Neural progenitor cell (in vitro differentiated cells): Measurements from ENCODE around the gene STXBP5. TPM values are rescaled to one million over a fixed set of nuclear protein-coding genes. Genes with fewer than 3 reads are reported as not detected.

ENCODE experiments used
- DNase-seq: peaks from one replicate; pipeline ENCODE4 v3.0.0-alpha.2; 2016; ENCODE audit warnings: low spot score
- H2AFZ ChIP-seq: fragments of 200-600 bp; sonication (generic); replicated peaks from 2 replicates; pipeline ENCODE4 v1.6.1; 2016; ENCODE audit warnings: antibody characterized with exemption
- H3F3A ChIP-seq: fragments of 200-600 bp; sonication (generic); 2 replicates; pipeline ENCODE4 v1.6.1; 2016; ENCODE audit warnings: antibody characterized with exemption, low read depth
- H3K27ac ChIP-seq: fragments of 200-600 bp; sonication (generic); 2 replicates; pipeline ENCODE4 v1.5.1; 2016; ENCODE audit warnings: mild to moderate bottlenecking
- H3K27me3 ChIP-seq: fragments of 200-600 bp; sonication (generic); 2 replicates; pipeline ENCODE4 v1.6.1; 2016; ENCODE audit warnings: mild to moderate bottlenecking, moderate library complexity
- H3K36me3 ChIP-seq: fragments of 200-600 bp; sonication (generic); 2 replicates; pipeline ENCODE4 v1.5.1; 2016
- H3K4me1 ChIP-seq: fragments of 200-600 bp; sonication (generic); 2 replicates; pipeline ENCODE4 v1.6.1; 2016; ENCODE audit warnings: mixed run types
- H3K4me2 ChIP-seq: fragments of 200-600 bp; sonication (generic); 2 replicates; pipeline ENCODE4 v1.6.1; 2016
- H3K4me3 ChIP-seq: fragments of 200-600 bp; sonication (generic); 2 replicates; pipeline ENCODE4 v1.5.1; 2016
- H3K79me2 ChIP-seq: fragments of 200-600 bp; sonication (generic); 2 replicates; pipeline ENCODE4 v1.6.1; 2016; ENCODE audit warnings: low read depth
- H3K9ac ChIP-seq: fragments of 200-600 bp; sonication (generic); 2 replicates; pipeline ENCODE4 v1.6.1; 2016
- H3K9me3 ChIP-seq: fragments of 200-600 bp; sonication (generic); 2 replicates; pipeline ENCODE4 v1.5.1; 2016; ENCODE audit warnings: low read depth
- H4K20me1 ChIP-seq: fragments of 200-600 bp; sonication (generic); 2 replicates; pipeline ENCODE4 v1.6.1; 2016; ENCODE audit warnings: low read depth
- H3K27ac Mint-ChIP-seq: 3 replicates; pipeline ENCODE4 v1.8.0; 2021; ENCODE audit warnings: mixed read lengths
- H3K27me3 Mint-ChIP-seq: 2 replicates; pipeline ENCODE4 v1.8.0; 2022; ENCODE audit warnings: low read depth, mild to moderate bottlenecking, inconsistent platforms, moderate library complexity, mixed read lengths; ENCODE audit not compliant: insufficient read depth
- H3K36me3 Mint-ChIP-seq: 3 replicates; pipeline ENCODE4 v1.8.0; 2021; ENCODE audit warnings: mixed read lengths
- H3K4me1 Mint-ChIP-seq: 3 replicates; pipeline ENCODE4 v1.8.0; 2021; ENCODE audit warnings: mixed read lengths
- H3K4me3 Mint-ChIP-seq: 3 replicates; pipeline ENCODE4 v1.8.0; 2021; ENCODE audit warnings: mild to moderate bottlenecking, moderate library complexity, mixed read lengths
- H3K9me3 Mint-ChIP-seq: 3 replicates; pipeline ENCODE4 v1.8.0; 2020; ENCODE audit warnings: mixed read lengths
- CTCF ChIP-seq: fragments of 200-600 bp; sonication (generic); IDR thresholded peaks from 2 replicates; pipeline ENCODE4 v1.5.1; 2017; ENCODE audit warnings: antibody characterized with exemption, mild to moderate bottlenecking
- EZH2 ChIP-seq: fragments of 200-600 bp; sonication (generic); IDR thresholded peaks from 2 replicates; pipeline ENCODE4 v1.6.1; 2017; ENCODE audit warnings: antibody characterized with exemption, mild to moderate bottlenecking, moderate library complexity
- EZH2phosphoT487 ChIP-seq: fragments of 200-600 bp; sonication (generic); IDR thresholded peaks from 2 replicates; pipeline ENCODE4 v1.6.1; 2017; ENCODE audit warnings: antibody characterized with exemption
- total RNA-seq: library from RNA; depleted of rRNA; stranded (reverse); fragments of >200 nt; gene quantifications from 2 replicates; pipeline ENCODE4 v1.2.3, GENCODE V29; 2015; ENCODE audit warnings: low replicate concordance

Gene STXBP5
- total RNA-seq, 1 donor from 2014 or later = 12.0 TPM

DNA sequence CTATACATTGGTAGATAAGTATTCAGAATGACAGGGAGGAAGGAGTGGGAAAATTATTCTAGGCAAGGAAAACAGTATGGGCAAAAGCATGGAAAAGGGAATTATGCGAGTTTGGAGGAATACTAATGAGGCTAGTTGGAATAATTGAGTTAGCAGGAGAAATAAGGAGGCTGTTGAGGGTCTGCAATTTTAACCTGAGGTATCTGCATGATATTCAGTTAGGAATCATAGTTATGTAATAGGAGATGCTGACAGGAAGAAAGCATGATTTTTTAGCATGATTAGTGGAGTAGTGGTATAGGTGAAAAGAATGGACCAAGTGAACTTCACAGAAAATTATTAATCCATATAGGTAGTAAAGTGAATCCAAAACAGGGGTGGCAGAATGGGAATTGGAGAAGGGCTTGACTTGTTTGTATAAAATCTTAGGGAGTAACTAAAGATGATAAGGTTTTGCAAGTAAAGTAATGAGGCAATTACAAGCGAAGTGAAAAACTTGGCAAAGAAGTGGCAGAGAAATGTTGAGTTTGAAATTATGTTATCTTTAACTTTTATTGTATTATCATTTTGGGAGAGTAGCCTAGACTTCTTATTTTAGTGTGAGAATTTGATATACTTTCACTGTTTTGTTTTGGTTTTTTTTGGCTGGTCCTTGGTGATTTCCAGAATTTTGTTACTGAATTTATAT lies 5.7 kb downstream of the STXBP5 start:
- Histone ChIP-seq H3K9me3 (no peaks in the 10 kb centered on the region), H3K27ac (no peak overlapping the region), H3K4me1 (peaks cover 37% of the 10 kb centered on the region), H3K27me3 (no peaks in the 10 kb centered on the region), H2AFZ (no peak overlapping the region), H3K4me2 (no peak overlapping the region), H3F3A (no peaks in the 10 kb centered on the region), H3K36me3 (no peaks in the 10 kb centered on the region), H3K4me3 (no peak overlapping the region), H3K9ac (no peak overlapping the region), H3K79me2 (peaks cover 51% of the 10 kb centered on the region), H4K20me1 (peaks cover 24% of the 10 kb centered on the region)
- H3K4me1 Mint-ChIP-seq = peaks cover 20% of the 10 kb centered on the region
- TF ChIP-seq CTCF = no peak
- no peak for TF ChIP-seq EZH2
- TF ChIP-seq EZH2phosphoT487 = no peak
- DNase-seq = no peak
- no peaks in the 10 kb centered on the region for H3K9me3 Mint-ChIP-seq
- H3K27me3 Mint-ChIP-seq = no peaks in the 10 kb centered on the region
- H3K27ac Mint-ChIP-seq = no peak overlapping the region
- peaks cover 7% of the 10 kb centered on the region for H3K36me3 Mint-ChIP-seq
- H3K4me3 Mint-ChIP-seq = no peak overlapping the region

DNA sequence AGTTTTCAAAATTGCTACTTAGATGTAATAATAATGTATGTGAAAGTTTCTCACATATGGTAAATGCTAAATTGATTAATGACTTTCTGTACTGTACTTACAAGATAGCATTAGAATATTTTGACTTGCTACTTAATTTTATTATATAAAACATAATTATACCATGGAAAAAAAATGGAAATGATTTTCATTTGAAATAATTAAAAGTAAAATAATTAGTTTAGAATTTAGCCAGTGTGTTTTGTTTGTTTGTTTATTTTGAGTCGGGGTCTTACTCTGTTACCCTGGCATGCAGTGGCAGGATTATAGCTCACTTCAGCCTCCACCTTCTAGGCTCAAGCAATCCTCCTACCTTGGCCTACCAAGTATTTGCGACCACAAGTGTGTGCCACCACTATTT lies 7.1 kb downstream of the STXBP5 start:
- Histone ChIP-seq H3K36me3 (no peaks in the 10 kb centered on the region), H3K4me1 (peaks cover 27% of the 10 kb centered on the region), H3K9ac (no peak overlapping the region), H3K79me2 (peaks cover 36% of the 10 kb centered on the region), H2AFZ (no peak overlapping the region), H3K9me3 (no peaks in the 10 kb centered on the region), H3K4me2 (no peak overlapping the region), H3K27me3 (no peaks in the 10 kb centered on the region), H3K4me3 (no peak overlapping the region), H3F3A (no peaks in the 10 kb centered on the region), H4K20me1 (peaks cover 11% of the 10 kb centered on the region), H3K27ac (no peak overlapping the region)
- H3K4me1 Mint-ChIP-seq = peaks cover 5% of the 10 kb centered on the region
- no peak for TF ChIP-seq EZH2phosphoT487
- TF ChIP-seq CTCF = no peak
- TF ChIP-seq EZH2 = no peak
- no peaks in the 10 kb centered on the region for H3K9me3 Mint-ChIP-seq
- no peak for DNase-seq
- peaks cover 7% of the 10 kb centered on the region for H3K36me3 Mint-ChIP-seq
- no peak overlapping the region for H3K27ac Mint-ChIP-seq
- no peak overlapping the region for H3K4me3 Mint-ChIP-seq
- H3K27me3 Mint-ChIP-seq = no peaks in the 10 kb centered on the region

GRCh38 chr6:147211831-147212230 lies 7.6 kb downstream of the STXBP5 start:
- peaks cover 7% of the 10 kb centered on the region for H3K36me3 Mint-ChIP-seq
- no peak overlapping the region for H3K27ac Mint-ChIP-seq
- no peaks in the 10 kb centered on the region for H3K27me3 Mint-ChIP-seq
- Histone ChIP-seq H3K9me3 (no peaks in the 10 kb centered on the region), H3K4me2 (no peak overlapping the region), H3K79me2 (peaks cover 32% of the 10 kb centered on the region), H2AFZ (no peak overlapping the region), H3K27me3 (no peaks in the 10 kb centered on the region), H4K20me1 (peaks cover 8% of the 10 kb centered on the region), H3F3A (no peaks in the 10 kb centered on the region), H3K36me3 (no peaks in the 10 kb centered on the region), H3K4me3 (no peak overlapping the region), H3K27ac (peak overlapping the region; percentile 42), H3K4me1 (peaks cover 25% of the 10 kb centered on the region), H3K9ac (no peak overlapping the region)
- H3K9me3 Mint-ChIP-seq = no peaks in the 10 kb centered on the region
- DNase-seq = no peak
- no peak overlapping the region for H3K4me3 Mint-ChIP-seq
- TF ChIP-seq EZH2phosphoT487 = no peak
- no peak for TF ChIP-seq CTCF
- no peak for TF ChIP-seq EZH2
- H3K4me1 Mint-ChIP-seq = peaks cover 7% of the 10 kb centered on the region
